ENCODE measurements around the gene MMP11.

GRCh38 chr22:23767303-23767672 lies 5.4 kb upstream of the MMP11 start:
- no peak for TF ChIP-seq CTCF (IDR thresholded peaks at IDR 0.05)
- no peak for TF ChIP-seq POLR2AphosphoS5 (IDR thresholded peaks at IDR 0.05)
- TF ChIP-seq POLR2A (IDR thresholded peaks at IDR 0.05), result no peak

Measured in suprapubic skin (tissue), 4 donors.